Measurements from ENCODE around the gene VAMP3. TPM values are rescaled to one million over a fixed set of nuclear protein-coding genes. Genes with fewer than 3 reads are reported as not detected.

Gene VAMP3
- 56.9 and 59.0 TPM in 2 replicates for total RNA-seq (2014; rRNA removed; shearing (Covaris generic))
- polyA plus RNA-seq (2014; cell fraction: nucleus; rRNA removed): 25.4 and 32.0 TPM in 2 replicates

- peak; percentile 64 for DNase-seq (ENCODE audit: extremely low read depth, low read depth)
These were observed at the start of gene VAMP3 for GRCh38 chr1:7770997-7771822. Gene VAMP3 (plus strand): TSS chr1:7771296. CDS start chr1:7771384, 88 bp downstream.

- no peak for DNase-seq (ENCODE audit: extremely low read depth, low read depth)
These were observed 49.0 kb upstream of the VAMP3 start for GRCh38 chr1:7721940-7722669.

- no peak for DNase-seq (ENCODE audit: extremely low read depth, low read depth)
These were observed 48.5 kb upstream of the VAMP3 start for GRCh38 chr1:7722670-7723012.

GRCh38 chr1:7726623-7727022 lies 44.5 kb upstream of the VAMP3 start:
- DNase-seq (ENCODE audit: extremely low read depth, low read depth): no peak

- no peak for DNase-seq (ENCODE audit: extremely low read depth, low read depth)
These were observed 43.2 kb upstream of the VAMP3 start for GRCh38 chr1:7727809-7728471.

- DNase-seq (ENCODE audit: extremely low read depth, low read depth): no peak
These were observed 41.3 kb upstream of the VAMP3 start for GRCh38 chr1:7729761-7730160.

GRCh38 chr1:7732331-7732730 lies 38.8 kb upstream of the VAMP3 start:
- DNase-seq (ENCODE audit: extremely low read depth, low read depth): no peak

- no peak for DNase-seq (ENCODE audit: extremely low read depth, low read depth)
These were observed 37.8 kb upstream of the VAMP3 start for GRCh38 chr1:7733276-7733675.

- DNase-seq (ENCODE audit: extremely low read depth, low read depth): no peak
These were observed 33.1 kb upstream of the VAMP3 start for GRCh38 chr1:7738044-7738443.

GRCh38 chr1:7743346-7743745 lies 27.8 kb upstream of the VAMP3 start:
- DNase-seq (ENCODE audit: extremely low read depth, low read depth): no peak

- no peak for DNase-seq (ENCODE audit: extremely low read depth, low read depth)
These were observed 26.2 kb upstream of the VAMP3 start for GRCh38 chr1:7744882-7745281.

GRCh38 chr1:7745783-7746182 lies 25.3 kb upstream of the VAMP3 start:
- no peak for DNase-seq (ENCODE audit: extremely low read depth, low read depth)

- DNase-seq (ENCODE audit: extremely low read depth, low read depth): no peak
These were observed 23.5 kb upstream of the VAMP3 start for GRCh38 chr1:7747605-7748004.

- no peak for DNase-seq (ENCODE audit: extremely low read depth, low read depth)
These were observed 22.0 kb upstream of the VAMP3 start for GRCh38 chr1:7749126-7749525.

- DNase-seq (ENCODE audit: extremely low read depth, low read depth): no peak
These were observed 19.9 kb upstream of the VAMP3 start for GRCh38 chr1:7751174-7751573.

- DNase-seq (ENCODE audit: extremely low read depth, low read depth): peak; percentile 48
These were observed 18.3 kb upstream of the VAMP3 start for GRCh38 chr1:7752512-7753417.

- DNase-seq (ENCODE audit: extremely low read depth, low read depth): no peak
These were observed 17.5 kb upstream of the VAMP3 start for GRCh38 chr1:7753641-7754040.

- no peak for DNase-seq (ENCODE audit: extremely low read depth, low read depth)
These were observed 16.9 kb upstream of the VAMP3 start for GRCh38 chr1:7754234-7754633.

GRCh38 chr1:7755448-7755847 lies 15.6 kb upstream of the VAMP3 start:
- no peak for DNase-seq (ENCODE audit: extremely low read depth, low read depth)

GRCh38 chr1:7760245-7760644 lies 10.9 kb upstream of the VAMP3 start:
- DNase-seq (ENCODE audit: extremely low read depth, low read depth): no peak
